HG02885 (cell line): ENCODE data around the gene WDR18.

ENCODE experiments used
- ATAC-seq: cut with Tn5 transposase; IDR thresholded peaks from one replicate; pipeline ENCODE4 v1.9.1; 2021; ENCODE audit warnings: mild to moderate bottlenecking; ENCODE audit not compliant: unreplicated experiment, poor library complexity

The WDR18 gene

DNA sequence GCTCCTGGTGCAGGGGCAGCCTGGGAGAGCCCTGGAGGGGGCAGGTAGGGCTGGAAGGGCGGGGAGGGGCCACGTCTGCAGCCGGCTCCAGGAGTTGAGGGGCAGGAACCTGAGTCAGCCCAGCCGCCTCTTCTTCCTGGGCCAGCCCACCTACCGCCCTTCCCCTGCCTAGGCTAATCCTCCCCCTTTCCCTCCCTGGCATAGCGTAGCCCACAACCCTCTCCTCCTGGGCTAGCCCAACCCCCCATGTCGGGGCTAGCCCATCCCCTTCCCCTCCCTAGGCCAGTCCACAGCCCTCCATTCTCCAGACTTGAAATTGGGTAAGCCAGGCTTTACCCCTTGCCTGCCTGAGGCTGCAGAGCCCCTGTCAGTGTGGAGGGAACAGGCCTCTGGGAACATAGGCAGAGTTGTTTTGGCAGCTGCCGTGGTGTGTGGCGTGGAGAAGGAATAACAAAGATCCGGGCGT is 20.6 kb upstream of the WDR18 start:
- no peak for ATAC-seq

DNA sequence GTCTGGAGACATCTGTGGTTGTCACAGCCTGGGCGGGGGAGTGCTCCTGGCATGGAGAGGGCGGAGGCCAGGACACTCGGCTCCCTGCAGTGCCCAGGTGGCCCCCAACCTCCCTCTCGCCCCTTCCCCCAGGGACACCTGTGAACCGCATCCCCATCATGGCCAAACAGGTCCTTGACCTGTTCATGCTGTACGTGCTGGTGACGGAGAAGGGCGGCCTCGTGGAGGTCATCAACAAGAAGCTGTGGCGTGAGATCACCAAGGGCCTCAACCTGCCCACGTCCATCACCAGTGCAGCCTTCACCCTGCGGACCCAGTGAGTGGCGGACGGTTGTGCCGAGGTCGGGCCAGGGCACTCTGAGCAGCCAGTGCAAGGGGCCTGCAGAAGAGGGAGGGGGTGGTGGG is 20.0 kb upstream of the WDR18 start:
- no peak for ATAC-seq

DNA sequence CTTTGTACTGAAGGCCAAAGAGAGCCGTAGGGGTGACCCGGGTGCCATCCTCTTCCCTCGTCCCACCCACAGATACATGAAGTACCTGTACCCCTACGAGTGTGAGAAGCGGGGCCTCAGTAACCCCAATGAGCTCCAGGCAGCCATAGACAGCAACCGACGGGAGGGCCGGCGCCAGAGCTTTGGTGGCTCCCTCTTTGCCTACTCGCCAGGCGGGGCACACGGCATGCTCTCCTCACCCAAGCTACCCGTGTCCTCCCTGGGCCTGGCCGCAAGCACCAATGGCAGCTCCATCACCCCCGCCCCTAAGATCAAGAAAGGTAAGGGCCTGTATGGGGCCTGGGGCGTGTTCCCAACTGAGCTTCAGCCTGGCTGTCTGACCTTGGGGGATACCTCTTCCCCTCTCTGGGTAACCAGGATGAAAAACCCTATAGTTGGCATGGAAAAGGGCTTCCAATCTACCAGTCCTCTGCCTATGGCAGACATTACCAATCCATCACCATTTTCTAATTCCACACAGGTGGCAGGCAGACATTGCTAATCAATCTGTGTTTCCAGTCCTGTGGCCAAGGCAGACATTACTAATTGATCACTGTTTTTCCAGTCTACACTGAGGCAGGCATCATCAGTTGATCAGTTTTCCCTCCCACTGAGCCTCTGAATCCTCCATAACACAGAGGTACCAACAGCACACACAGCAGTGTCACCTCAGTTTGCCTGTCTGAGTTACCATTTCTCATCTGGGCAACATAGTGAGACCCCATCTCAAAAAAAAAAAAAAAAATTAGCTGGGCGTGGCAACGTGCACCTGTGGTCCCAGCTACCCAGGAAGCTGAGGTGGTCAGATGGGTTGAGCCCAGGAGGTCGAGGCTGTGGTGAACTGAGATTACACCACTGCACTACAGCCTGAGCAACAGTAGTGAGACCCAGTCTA is 19.1 kb upstream of the WDR18 start:
- ATAC-seq: no peak

DNA sequence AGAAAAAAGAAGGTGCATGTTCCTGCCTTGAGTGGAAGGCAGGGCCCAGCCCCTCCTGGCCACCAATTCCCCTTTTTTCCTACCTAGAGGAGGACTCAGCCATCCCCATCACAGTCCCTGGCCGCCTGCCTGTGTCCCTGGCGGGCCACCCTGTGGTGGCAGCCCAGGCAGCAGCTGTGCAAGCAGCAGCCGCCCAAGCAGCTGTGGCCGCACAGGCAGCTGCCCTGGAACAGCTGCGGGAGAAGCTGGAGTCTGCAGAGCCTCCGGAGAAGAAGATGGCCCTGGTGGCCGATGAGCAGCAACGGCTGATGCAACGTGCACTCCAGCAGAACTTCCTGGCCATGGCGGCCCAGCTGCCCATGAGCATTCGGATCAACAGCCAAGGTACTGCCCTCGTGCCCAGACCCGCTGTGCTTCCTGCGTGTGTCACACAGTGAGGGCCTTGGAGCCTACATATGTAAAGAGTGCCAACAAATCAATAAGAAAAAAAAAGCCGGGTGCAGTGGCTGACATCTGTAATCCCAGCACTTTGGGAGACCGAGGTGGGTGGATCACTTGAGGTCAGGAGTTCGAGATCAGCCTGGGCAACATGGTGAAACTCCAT is 17.6 kb upstream of the WDR18 start:
- ATAC-seq: no peak

DNA sequence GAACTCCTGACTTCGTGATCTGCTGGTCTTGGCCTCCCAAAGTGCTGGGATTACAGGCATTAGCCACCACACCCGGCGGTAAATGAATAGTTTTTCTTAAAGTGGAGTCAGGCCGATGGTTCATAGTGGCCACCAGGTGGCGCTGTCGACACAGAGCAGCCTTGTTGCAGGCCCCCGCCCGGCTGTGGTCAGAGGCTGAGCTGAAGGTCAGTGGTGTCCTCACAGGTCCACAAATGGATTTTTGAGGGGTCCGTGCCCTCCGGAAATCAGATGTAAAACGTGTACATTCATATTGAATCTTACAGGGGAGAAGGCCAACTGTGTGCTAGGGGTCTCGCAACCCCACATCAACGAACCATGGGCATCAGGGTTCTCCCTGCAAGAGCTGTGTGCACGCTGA is 13.4 kb upstream of the WDR18 start:
- ATAC-seq: no peak

DNA sequence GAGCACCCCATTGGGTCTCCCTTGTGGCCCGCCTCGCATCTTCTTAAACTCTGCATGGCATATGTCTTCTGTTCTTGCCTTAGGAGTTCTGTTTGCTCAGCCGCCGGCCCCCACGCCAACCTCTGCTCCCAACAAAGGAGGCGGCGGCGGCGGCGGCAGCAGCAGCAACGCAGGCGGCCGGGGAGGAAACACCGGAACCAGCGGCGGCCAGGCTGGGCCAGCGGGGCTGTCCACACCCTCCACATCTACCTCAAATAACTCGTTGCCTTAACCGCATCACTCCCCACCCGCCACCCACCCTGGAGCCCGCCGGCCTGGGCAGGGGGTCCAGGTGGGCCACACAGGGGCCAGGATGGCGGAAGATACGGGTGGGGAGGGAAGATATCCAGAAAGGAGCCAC is 12.3 kb upstream of the WDR18 start:
- ATAC-seq: no peak

DNA sequence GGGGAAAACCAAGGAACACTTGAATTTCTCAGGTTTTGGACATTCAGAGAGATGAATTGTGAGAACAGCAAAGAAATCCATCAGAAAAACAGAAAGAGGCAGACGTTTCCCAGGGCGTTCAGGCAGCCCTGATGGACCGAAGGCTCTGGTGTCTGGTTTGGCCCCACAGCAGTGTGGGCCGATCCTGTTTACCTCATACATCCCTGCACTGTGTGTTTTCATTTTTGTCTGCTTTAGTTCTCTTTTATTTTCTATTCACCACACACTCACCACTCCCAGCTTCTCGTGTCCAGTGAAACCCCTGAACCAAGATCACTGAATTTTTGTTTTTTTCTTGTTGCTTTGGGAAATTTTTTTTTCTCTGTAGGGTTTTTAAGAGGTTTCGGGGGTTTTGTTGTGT is 11.9 kb upstream of the WDR18 start:
- ATAC-seq: no peak

DNA sequence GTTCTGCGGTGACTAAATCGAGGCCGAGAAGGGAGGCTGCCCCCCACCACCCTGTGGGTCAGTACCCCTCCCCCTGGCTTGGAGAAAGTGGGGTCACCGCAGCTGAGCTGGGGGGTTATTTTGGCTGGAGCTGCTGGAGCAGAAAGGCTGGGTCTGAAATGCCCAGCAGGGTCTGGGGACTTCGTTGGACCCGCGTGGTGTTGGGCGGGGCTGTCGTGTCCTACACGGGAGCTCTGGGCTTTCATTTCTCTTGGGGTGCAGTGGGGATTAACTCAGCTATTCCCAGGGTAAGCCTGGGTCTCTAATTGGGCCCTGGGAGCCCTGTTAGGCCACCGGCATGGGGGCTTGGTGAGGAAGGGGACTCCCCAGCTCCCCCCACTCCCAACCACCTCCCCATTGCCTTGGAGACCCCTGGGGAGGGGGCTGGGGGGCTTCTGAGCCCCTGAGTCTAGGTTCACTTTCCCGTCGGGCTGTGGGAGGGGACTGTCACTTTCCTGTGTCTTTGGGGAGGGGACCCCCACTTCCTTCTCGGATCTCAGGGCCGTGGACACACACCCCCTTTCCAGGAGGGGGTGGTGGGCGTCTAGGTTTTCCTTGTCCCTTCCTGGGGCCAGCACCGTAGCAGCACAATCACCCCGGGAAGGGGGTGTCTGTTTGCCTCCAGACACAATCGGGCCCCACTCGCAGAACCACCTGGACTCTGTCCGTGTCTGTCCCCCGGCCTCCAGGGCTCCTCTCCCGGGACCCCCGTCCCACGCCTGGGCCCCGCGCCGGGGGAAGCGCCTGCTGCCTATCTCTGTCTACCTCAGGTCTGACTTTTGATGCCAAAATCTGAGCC is 10.2 kb upstream of the WDR18 start:
- ATAC-seq: no peak

DNA sequence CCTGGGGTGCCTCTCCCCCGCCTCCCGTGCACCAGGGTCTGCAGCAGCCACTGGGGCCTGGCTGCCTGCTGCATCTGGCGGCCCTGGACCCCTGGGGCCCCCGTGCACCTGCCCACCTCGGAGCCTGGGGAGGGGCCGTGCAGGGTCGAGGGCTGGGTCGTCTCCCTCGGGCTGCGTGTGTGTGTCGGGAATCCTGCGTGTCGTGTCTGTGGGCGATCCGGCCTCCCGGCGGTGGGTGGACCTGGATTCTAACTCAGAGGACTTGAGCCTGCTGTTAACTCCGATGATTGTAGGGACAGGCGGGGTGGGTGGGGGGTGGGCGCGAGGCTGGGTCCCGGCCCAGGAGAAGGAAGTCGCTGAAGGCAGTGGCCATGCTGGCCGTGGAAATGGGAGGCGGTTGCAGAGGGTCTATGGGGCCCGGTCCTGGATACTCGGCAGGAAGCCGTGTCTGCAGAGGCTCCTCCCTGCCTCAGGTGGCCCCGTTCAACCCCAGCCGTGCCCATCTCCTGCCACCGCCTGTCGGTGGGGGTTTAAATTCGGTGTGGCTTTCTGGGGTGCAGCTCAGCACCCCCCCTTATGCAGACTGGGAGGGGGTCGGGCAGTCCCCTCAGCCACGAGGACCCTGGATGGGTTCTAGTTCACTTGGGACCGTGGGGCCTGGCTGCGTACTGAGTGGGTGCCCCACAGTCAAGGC is 9.4 kb upstream of the WDR18 start:
- ATAC-seq: no peak

DNA sequence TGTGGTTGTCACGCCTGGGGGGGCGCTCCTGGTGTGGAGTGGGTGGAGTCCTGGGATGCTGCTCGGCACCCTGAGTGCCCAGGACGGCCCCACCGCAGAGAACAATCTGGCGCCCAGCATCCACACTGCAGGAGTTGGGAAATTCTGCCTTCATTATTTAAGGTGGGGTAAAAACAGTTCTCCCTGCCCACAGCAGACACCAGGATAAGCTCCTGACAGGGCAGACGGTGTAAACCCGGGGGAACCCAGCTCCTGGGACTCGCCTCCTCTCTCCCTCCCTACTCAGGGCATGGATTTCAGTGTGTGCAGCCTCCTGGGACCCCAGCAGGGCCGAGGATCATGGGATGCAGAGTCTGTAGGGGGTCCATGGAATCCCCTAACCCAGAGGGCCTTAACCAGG is 7.7 kb upstream of the WDR18 start:
- no peak for ATAC-seq

DNA sequence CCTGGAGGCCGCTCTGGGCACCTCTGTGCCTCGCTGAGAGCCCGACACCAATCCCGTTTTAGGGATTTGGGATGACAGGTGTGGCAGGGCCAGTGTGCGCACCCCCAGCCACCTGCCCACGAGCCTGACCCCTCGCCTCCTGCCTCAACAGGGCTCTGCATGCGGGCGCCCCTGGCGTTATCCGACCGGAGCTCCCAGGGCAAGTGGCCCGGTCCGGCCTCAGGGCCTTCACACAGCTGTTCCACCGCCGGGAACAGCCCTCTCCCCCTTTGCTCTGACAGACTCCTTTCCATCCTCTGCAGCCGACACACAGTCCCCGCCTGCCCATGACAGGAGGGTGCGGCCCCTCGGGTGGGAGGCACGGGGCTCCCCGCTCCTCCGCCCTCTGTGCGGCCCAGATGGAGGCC is 7.1 kb upstream of the WDR18 start:
- ATAC-seq: no peak

DNA sequence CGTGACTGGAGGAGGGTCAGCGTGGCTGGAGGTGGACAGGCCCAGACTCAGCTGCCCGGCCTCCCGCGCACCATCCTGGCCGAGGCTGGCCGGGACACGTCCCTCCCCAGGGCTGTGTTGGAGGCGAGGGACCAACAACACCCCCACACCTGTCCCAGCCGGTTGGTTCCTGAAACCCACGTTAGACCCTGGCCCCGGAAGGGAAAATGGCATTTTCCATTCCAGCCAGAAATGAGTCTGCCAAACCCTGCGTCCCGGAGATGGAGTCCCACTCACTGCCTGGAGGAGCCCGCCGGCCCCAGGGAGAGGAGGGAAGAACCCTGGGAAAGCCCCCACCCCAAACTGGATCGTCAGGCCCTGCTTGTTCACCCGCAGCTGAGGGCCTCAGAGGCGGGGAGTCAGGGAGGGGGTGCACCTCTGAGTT is 4.8 kb upstream of the WDR18 start:
- ATAC-seq: no peak

DNA sequence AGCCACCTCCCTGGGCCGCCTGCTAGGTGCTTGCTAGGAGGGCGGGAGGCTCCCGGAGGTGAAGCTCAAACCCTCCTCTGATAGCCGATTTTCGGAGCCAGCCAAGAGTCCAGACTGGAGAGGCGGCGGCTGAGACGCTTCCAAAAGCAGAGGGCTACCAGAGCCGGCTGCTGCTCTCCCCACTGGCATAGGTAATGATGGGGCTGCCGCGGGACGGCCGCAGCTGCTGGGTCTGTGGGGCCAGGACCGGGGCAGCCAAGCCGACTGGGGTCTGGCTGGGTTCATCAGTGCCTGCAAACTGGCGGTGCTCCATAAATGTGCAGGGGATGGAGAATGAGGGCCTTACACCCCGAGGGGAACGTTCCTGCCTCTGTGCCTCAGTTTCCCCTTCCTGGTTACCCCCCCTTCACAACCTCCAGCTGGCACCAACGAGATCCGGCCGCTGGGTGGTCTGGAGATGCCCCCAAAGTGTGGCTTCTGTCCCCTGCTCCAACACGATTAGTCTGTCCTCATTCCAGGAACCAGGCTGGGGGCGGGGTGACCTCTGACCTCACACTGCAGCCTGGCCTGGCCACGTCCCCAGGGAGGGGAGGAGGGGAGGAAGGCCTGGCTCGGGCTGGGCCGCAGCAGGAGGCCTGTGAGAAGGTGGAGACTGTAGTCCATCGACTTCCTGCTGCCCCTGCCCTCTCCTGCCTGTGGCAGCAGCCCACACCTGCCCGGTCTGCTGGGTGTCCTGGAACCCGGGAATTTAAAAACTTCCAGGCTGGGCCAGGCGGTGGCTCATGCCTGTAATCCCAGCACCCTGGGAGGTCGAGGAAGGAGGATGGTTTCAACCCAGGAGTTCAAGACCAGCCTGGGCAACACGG is 3.8 kb upstream of the WDR18 start:
- no peak for ATAC-seq

DNA sequence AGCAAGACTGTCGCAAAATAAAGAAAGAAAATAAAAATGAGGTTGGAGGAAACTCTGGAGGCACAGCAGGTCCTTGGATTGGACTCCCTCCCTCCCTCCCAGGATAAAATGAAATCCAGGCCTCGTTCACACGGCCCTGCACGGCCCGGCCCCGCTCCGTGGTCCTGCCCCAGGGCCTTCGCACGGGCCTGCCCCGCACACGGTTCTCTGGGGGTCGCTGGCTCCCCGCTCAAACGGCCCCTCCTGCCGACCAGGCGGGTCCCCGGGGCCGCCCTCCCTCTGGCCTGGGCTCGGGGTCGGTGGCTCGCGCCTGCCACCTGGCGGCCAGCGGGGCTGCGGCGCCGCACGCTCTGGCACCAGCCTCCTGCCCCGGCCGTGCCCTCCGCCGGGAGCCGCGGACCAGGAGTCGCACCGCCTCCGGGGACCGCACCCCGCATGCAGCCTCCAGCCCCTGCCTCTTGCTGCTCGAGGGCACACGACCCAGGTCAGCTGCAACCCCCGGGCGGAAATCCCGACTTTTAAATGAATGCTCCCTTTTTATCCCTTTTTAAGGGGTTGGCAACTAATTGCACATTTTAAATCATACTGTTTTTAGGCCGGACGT is 1.5 kb upstream of the WDR18 start:
- ATAC-seq: peak; percentile 70

DNA sequence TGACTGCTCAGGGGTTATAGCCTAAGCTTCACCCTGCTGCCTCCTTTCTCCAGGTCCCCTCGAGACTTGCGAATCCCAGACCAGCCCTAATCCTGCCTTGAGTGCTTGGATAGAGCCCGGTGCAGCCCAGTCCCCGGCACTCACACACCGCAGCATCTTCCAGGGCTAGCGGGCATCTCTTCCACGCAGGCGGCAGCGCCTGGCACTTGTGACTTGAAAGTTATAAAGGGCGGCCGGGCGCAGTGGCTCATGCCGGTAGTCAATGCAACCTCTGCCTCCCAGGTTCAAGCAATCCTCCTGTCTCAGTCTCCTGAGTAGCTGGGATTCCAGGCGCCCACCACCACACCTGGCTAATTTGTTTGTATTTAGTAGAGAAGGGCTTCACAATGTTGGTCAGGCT is 1.9 kb downstream of the WDR18 start:
- ATAC-seq: no peak

DNA sequence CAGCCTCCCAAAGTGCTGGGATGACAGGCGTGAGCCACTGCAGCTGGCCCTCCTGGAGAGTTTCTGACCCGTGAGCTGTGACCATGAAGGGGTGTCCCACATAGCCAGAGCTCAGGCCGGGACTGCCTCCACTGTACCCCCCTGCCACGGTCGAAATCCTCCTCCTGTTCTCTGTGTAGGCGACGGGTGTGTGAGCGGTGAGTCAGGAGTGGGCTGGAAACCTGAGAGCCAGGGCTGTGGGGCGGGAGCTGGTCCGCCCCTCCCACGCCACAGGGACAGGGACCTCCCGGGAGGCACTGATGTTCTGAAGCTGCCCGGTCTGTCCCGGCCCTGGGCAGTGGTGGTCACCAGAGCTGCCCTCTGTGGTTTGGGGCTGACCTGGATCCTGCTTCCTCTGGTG is 3.9 kb downstream of the WDR18 start:
- no peak for ATAC-seq

DNA sequence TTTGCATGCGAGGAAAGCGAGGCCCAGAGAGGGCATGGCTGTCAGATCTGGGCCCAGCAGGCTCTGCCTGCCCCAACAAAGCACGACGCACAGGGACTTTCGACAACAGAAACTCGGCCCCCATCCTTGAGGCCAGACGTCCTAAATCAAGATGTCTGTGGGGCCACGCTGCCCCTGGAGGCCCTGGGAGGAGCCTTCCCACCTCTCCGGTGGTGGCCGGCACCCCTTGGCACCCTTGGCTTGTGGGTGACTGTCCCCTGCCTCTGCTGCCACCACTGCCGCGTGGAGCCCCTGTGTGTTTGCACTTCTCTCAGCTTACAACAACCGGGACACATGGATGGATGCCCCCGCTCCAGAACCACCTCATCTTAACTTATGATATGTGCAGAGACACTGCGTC is 4.4 kb downstream of the WDR18 start:
- ATAC-seq: no peak

DNA sequence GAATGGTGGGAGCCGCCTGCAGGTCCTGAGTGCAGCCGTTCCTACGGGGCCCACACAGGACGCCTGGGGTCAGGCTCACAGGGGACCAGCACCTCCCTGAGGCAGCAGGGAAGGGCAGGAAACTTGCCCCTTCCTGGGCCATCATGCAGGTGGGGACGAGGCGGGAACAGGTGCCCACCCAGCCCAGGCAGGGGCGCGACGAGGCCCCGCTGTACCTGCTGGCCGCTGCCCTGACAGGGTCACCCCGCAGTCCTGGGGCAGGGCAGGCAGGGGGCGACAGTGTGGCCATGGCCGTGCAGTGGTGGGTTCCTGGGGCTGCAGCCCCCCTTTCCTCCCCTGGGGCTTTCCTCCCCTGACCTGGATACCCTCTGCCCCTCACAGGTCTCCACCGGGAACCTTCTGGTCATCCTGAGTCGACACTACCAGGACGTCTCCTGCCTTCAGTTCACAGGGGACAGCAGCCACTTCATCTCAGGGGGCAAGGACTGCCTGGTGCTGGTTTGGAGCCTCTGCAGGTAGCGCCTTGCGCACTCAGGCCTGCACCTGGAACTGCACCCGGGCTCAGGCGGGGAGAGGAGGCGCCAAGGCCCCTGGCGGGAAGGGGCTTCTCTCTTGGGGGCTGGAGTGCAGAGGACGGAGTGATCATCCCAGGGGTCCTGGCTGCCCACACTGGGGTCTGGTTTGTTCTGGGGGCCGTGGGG is 5.4 kb downstream of the WDR18 start:
- no peak for ATAC-seq
